GM18858 (cell line): ENCODE data around the gene CCDC51.
"Not testable (repeated sequence)": the region's sequence is repeated elsewhere in the genome, so short reads cannot be mapped to it uniquely, and the experiment has no call there.

Experiments
- ATAC-seq: cut with Tn5 transposase; IDR thresholded peaks from one replicate; pipeline ENCODE4 v1.9.1; 2021; ENCODE audit not compliant: unreplicated experiment

The CCDC51 gene

GRCh38 chr3:48408823-48409281, 31.1 kb downstream of the CCDC51 start:
- ATAC-seq: no peak

- ATAC-seq: no peak
Measured at GRCh38 chr3:48407542-48408099, 32.3 kb downstream of the CCDC51 start.

GRCh38 chr3:48406443-48407431, 33.2 kb downstream of the CCDC51 start:
- ATAC-seq: no peak

GRCh38 chr3:48405971-48406370, 33.9 kb downstream of the CCDC51 start:
- no peak for ATAC-seq

- ATAC-seq: no peak
Measured at GRCh38 chr3:48405343-48405881, 34.5 kb downstream of the CCDC51 start.

- ATAC-seq: no peak
Measured at GRCh38 chr3:48404440-48405342, 35.2 kb downstream of the CCDC51 start.

- ATAC-seq: no peak
Measured at GRCh38 chr3:48403533-48404439, 36.1 kb downstream of the CCDC51 start.

GRCh38 chr3:48402907-48403306, 37.0 kb downstream of the CCDC51 start:
- ATAC-seq: no peak

- ATAC-seq: no peak
Measured at GRCh38 chr3:48402281-48402732, 37.6 kb downstream of the CCDC51 start.

- ATAC-seq: not testable (repeated sequence)
Measured at GRCh38 chr3:48401434-48401901, 38.5 kb downstream of the CCDC51 start.

GRCh38 chr3:48400824-48401433, 39.0 kb downstream of the CCDC51 start:
- ATAC-seq: no peak

GRCh38 chr3:48399387-48400172, 40.3 kb downstream of the CCDC51 start:
- no peak for ATAC-seq

- ATAC-seq: no peak
Measured at GRCh38 chr3:48398701-48399386, 41.1 kb downstream of the CCDC51 start.

- no peak for ATAC-seq
Measured at GRCh38 chr3:48397767-48398681, 41.9 kb downstream of the CCDC51 start.

GRCh38 chr3:48395714-48396113, 44.2 kb downstream of the CCDC51 start:
- ATAC-seq: no peak

GRCh38 chr3:48394391-48394790, 45.5 kb downstream of the CCDC51 start:
- no peak for ATAC-seq

- ATAC-seq: no peak
Measured at GRCh38 chr3:48388966-48389365, 51.0 kb downstream of the CCDC51 start.
